Activated T-cell treated with anti-CD3 and anti-CD28 coated beads, Interleukin-2, amount 50 U/mL, for 24 hours (primary cell): Measurements from ENCODE around the gene MEF2A.

Experiments
- DNase-seq: peaks from one replicate; pipeline ENCODE4 v3.0.0-alpha.2; 2020
- H3K27ac Mint-ChIP-seq: 2 replicates; pipeline ENCODE4 v1.8.0; 2020; ENCODE audit warnings: mild to moderate bottlenecking, mixed read lengths
- H3K27me3 Mint-ChIP-seq: 2 replicates; pipeline ENCODE4 v1.8.0; 2020; ENCODE audit warnings: mixed read lengths
- H3K36me3 Mint-ChIP-seq: 2 replicates; pipeline ENCODE4 v1.8.0; 2020; ENCODE audit warnings: low read depth, mixed read lengths
- H3K4me1 Mint-ChIP-seq: 2 replicates; pipeline ENCODE4 v1.8.0; 2020; ENCODE audit warnings: low read depth, mixed read lengths
- H3K4me3 Mint-ChIP-seq: 2 replicates; pipeline ENCODE4 v1.8.0; 2020; ENCODE audit warnings: mild to moderate bottlenecking, moderate library complexity, mixed read lengths
- H3K9me3 Mint-ChIP-seq: 2 replicates; pipeline ENCODE4 v1.8.0; 2020; ENCODE audit warnings: mixed read lengths

MEF2A gene

DNA sequence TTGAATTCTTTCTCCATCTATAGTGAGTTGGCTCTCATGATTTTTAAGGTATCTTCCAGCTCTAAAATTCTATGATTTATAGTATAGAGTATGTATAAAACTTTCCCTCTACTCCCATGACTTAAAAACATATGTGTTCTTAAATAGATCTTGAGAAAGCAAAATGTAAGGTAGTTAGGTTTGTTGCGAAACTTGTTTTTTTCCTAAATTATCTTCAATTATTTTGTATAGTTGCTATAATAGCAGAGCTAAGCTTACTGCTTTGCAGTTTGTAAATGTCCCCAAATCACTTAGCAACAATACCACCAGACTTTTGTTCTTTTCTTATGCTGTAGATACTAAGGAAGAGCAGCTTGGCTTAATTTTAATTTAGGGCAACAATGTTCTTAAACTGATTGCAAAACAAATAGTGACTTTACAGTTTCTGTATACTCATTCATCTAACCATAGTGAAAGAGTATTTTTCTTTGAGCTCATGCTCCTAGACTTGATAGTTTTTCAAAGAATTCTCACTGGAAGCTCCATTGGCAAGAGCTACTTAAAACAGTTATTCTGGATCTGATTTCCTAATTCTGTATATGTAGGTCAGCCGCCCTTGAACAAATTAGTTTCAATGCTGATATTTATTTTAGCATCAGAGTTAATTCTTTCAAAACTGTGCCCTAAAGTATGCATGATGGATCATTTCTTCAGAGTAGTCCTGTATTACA is 106.3 kb downstream of the MEF2A start:
- H3K27me3 Mint-ChIP-seq: no peaks in the 10 kb centered on the region
- peaks cover 64% of the 10 kb centered on the region for H3K36me3 Mint-ChIP-seq
- H3K27ac Mint-ChIP-seq: no peak overlapping the region

DNA sequence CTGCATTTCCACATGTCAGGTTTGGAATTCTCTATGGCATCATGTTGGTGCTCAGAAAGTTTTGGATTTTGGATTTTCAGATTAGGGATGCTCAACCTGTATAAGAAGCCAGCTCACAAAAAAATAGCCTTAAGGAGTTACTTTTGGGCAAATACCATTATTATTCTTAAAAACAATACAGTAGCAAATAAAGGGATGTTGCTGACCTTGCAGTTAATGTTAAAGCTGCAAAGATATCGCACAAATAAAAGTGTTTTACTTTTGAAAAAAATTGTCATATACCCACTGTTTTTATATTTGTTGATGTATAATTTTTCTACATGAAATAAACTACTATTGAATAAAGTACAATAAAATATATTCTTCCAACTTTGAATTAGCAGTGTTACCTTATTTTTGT is 107.3 kb downstream of the MEF2A start:
- H3K27me3 Mint-ChIP-seq: no peaks in the 10 kb centered on the region

More for the DNA sequence above, 106.3 kb downstream of the MEF2A start:
- DNase-seq: no peak
- Mint-ChIP-seq H3K4me1 (no peaks in the 10 kb centered on the region), H3K9me3 (no peaks in the 10 kb centered on the region), H3K4me3 (no peak overlapping the region)

GRCh38 chr15:99674279-99674678 is 108.5 kb downstream of the MEF2A start:
- H3K4me1 Mint-ChIP-seq: peaks cover 4% of the 10 kb centered on the region
- H3K27ac Mint-ChIP-seq: no peak overlapping the region
- no peaks in the 10 kb centered on the region for H3K27me3 Mint-ChIP-seq
- no peak for DNase-seq
- no peak overlapping the region for H3K4me3 Mint-ChIP-seq
- no peaks in the 10 kb centered on the region for H3K9me3 Mint-ChIP-seq
- H3K36me3 Mint-ChIP-seq: peaks cover 76% of the 10 kb centered on the region

More for the DNA sequence above, 107.3 kb downstream of the MEF2A start:
- Mint-ChIP-seq H3K36me3 (peaks cover 68% of the 10 kb centered on the region), H3K27ac (no peak overlapping the region), H3K4me1 (peaks cover 4% of the 10 kb centered on the region), H3K4me3 (no peak overlapping the region), H3K9me3 (no peaks in the 10 kb centered on the region)
- no peak for DNase-seq

GRCh38 chr15:99677540-99678134 is 111.9 kb downstream of the MEF2A start:
- no peak overlapping the region for H3K4me3 Mint-ChIP-seq
- no peaks in the 10 kb centered on the region for H3K9me3 Mint-ChIP-seq
- peaks cover 63% of the 10 kb centered on the region for H3K36me3 Mint-ChIP-seq
- peaks cover 16% of the 10 kb centered on the region for H3K4me1 Mint-ChIP-seq
- no peak for DNase-seq
- no peak overlapping the region for H3K27ac Mint-ChIP-seq
- no peaks in the 10 kb centered on the region for H3K27me3 Mint-ChIP-seq

GRCh38 chr15:99680276-99680675 is 114.5 kb downstream of the MEF2A start:
- no peak for DNase-seq
- Mint-ChIP-seq H3K4me1 (peaks cover 33% of the 10 kb centered on the region), H3K9me3 (peaks cover 9% of the 10 kb centered on the region), H3K27ac (no peak overlapping the region), H3K4me3 (no peak overlapping the region), H3K27me3 (no peaks in the 10 kb centered on the region), H3K36me3 (peaks cover 65% of the 10 kb centered on the region)

DNA sequence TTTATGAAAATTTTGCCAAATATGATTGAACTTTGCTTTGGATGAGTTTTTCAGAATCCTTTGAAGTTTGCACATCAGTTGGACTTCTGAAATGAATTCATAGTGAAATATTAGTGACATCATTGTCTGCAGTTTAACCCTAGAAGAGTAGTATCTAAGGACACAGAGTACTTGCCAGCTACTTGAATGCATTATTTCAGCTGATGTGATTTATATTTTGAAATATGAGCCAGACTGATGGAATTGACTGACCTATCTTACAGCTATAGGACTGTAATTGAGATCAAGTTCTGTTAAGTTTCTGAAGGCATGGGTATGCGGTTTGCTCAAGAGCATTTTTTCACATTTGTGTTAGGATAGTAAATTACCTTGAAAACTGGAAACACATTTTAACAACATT is 116.2 kb downstream of the MEF2A start:
- H3K27ac Mint-ChIP-seq: peak overlapping the region; percentile 63
- DNase-seq: no peak
- H3K4me1 Mint-ChIP-seq: peaks cover 33% of the 10 kb centered on the region
- no peaks in the 10 kb centered on the region for H3K27me3 Mint-ChIP-seq
- peaks cover 21% of the 10 kb centered on the region for H3K9me3 Mint-ChIP-seq
- H3K4me3 Mint-ChIP-seq: no peak overlapping the region
- H3K36me3 Mint-ChIP-seq: peaks cover 67% of the 10 kb centered on the region

DNA sequence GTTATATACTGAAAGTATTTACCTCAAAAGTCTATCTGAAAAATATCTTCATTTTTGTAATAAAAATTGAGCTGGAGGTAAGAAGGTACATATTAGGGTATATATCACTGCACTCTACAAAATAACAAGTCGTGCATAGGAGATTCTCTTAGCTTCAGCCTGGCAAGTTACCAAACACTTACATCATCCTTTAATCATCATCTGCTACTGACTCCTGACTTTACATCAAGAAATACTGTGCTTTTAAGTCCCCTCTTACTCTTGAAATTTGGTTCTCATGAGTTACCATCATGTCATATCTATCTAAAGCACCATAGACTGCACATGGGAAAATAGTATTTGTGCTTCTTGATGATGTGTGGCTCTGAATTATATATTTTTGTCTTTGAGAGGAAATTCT is 116.7 kb downstream of the MEF2A start:
- Mint-ChIP-seq H3K36me3 (peaks cover 67% of the 10 kb centered on the region), H3K4me1 (peaks cover 31% of the 10 kb centered on the region), H3K27me3 (no peaks in the 10 kb centered on the region), H3K9me3 (peaks cover 21% of the 10 kb centered on the region), H3K27ac (peak overlapping the region; percentile 63), H3K4me3 (no peak overlapping the region)
- no peak for DNase-seq

GRCh38 chr15:99683000-99683670 is 117.4 kb downstream of the MEF2A start:
- H3K27me3 Mint-ChIP-seq: no peaks in the 10 kb centered on the region
- peak overlapping the region; percentile 67 for H3K27ac Mint-ChIP-seq
- DNase-seq: no peak
- H3K4me1 Mint-ChIP-seq: peaks cover 29% of the 10 kb centered on the region
- H3K9me3 Mint-ChIP-seq: peaks cover 21% of the 10 kb centered on the region
- H3K36me3 Mint-ChIP-seq: peaks cover 66% of the 10 kb centered on the region
- H3K4me3 Mint-ChIP-seq: no peak overlapping the region

GRCh38 chr15:99686290-99686689 is 120.5 kb downstream of the MEF2A start:
- Mint-ChIP-seq H3K27me3 (no peaks in the 10 kb centered on the region), H3K36me3 (peaks cover 75% of the 10 kb centered on the region), H3K27ac (no peak overlapping the region)

GRCh38 chr15:99692825-99693224 is 127.0 kb downstream of the MEF2A start:
- no peaks in the 10 kb centered on the region for H3K9me3 Mint-ChIP-seq
- H3K36me3 Mint-ChIP-seq: peaks cover 82% of the 10 kb centered on the region
- H3K27me3 Mint-ChIP-seq: no peaks in the 10 kb centered on the region
- H3K27ac Mint-ChIP-seq: no peak overlapping the region
- H3K4me1 Mint-ChIP-seq: no peaks in the 10 kb centered on the region
- no peak overlapping the region for H3K4me3 Mint-ChIP-seq
- DNase-seq: no peak

More at GRCh38 chr15:99686290-99686689, 120.5 kb downstream of the MEF2A start:
- no peak for DNase-seq
- Mint-ChIP-seq H3K4me1 (peaks cover 26% of the 10 kb centered on the region), H3K4me3 (no peak overlapping the region), H3K9me3 (peaks cover 21% of the 10 kb centered on the region)

- Mint-ChIP-seq H3K27ac (no peak overlapping the region), H3K4me1 (no peaks in the 10 kb centered on the region), H3K27me3 (no peaks in the 10 kb centered on the region), H3K4me3 (no peak overlapping the region), H3K36me3 (peaks cover 56% of the 10 kb centered on the region), H3K9me3 (no peaks in the 10 kb centered on the region)
- no peak for DNase-seq
Observed at GRCh38 chr15:99696096-99696495, 130.3 kb downstream of the MEF2A start.

DNA sequence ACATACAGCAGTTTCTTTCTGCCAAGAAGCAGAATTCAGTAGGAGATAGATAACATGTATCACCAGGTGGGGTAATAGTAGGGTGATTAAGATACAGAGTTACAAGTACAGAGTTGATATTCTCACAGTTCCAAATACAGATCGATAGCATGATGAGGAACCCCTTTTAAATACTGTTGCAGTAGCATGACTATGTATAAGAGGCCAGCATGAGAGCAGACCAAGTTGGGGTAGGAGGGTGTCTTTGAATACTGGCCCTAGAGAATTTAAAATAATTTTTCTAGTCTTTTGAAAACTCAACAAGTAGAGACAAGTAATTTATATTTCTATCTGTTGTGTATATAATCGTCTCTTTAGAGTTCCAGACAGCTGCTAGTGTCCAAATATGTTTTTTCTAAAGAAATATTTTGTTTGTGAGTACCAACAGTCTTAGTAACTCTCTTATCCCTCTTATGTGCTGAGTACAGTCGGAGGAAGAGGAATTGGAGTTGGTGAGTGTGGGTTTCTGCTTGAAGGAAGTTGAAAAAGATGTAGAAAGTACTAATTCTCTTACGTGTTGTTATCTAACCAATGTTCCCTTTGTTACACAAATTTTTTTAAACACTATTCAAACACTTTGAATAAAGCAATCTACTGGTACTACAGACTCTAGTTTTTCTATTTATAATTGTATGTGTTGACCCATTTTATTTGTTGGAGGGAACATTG is 137.3 kb downstream of the MEF2A start:
- H3K36me3 Mint-ChIP-seq: peaks cover 5% of the 10 kb centered on the region
- no peaks in the 10 kb centered on the region for H3K27me3 Mint-ChIP-seq
- H3K4me3 Mint-ChIP-seq: no peak overlapping the region
- peaks cover 46% of the 10 kb centered on the region for H3K4me1 Mint-ChIP-seq
- no peaks in the 10 kb centered on the region for H3K9me3 Mint-ChIP-seq
- DNase-seq: no peak
- peak overlapping the region; percentile 10 for H3K27ac Mint-ChIP-seq

DNA sequence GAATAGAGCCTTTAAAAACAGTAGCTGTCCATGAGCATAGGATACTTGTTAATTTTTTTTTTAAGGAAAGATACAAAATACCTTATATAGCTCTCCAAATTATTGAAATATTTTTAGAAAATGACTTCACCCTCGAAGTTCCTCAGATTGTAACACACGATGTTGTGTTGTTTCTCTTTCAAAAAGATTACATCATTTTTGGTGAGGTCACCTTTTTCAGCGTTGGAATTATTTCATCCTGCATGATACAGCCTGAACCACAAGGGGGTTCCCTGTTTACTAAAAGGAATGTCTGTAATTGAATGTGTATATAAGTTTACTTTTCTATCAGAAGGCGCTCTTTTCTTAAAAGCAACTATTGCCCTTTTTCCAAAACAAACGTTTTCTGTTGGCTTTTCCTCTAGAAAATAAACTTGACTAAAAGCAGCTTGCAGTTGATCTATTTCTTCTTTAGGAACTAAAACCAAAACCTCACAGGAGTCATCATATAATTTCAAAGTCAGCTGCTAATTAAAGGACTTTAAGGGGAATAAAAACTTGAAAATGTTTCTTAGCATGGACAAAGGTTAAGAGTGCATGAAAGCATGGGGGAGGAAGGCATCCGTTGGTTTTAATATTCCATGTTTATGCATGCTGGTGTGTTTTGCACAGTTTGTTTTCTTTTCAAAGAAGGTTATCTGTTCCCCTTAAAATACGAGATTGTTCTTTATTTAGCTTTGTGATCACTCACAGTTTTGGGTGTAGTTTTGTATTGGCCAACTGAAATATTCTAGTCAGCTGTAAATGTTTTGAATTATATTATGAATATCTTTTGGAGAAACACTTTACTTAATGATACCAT is 138.0 kb downstream of the MEF2A start:
- Mint-ChIP-seq H3K36me3 (peaks cover 11% of the 10 kb centered on the region), H3K4me3 (no peak overlapping the region), H3K9me3 (no peaks in the 10 kb centered on the region), H3K27ac (peak overlapping the region; percentile 10), H3K4me1 (peaks cover 52% of the 10 kb centered on the region), H3K27me3 (no peaks in the 10 kb centered on the region)
- DNase-seq: no peak

DNA sequence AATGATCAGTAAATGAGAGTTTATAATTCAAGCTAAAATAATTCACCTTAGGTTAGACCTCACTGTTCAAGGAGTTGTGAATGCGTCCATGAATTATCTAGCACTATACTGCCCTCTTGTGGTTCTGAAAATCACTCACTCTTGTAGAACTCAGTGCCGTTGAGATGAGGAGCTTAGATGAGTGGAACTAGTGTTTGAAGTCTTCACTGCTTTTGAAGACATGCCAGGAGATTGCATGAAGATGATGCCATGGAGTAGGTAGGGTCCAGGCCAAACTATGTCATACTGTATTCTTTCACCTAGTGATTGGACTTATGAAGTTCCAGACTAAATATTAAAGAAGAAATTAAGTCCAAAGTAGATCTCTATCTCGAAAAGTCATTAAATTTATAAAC is 138.7 kb downstream of the MEF2A start:
- Mint-ChIP-seq H3K27ac (no peak overlapping the region), H3K4me1 (peaks cover 55% of the 10 kb centered on the region), H3K4me3 (no peak overlapping the region), H3K9me3 (no peaks in the 10 kb centered on the region), H3K27me3 (no peaks in the 10 kb centered on the region), H3K36me3 (peaks cover 17% of the 10 kb centered on the region)
- DNase-seq: no peak
